Astrocyte of the spinal cord (primary cell): ENCODE measurements around the gene GRID1.
A peak's percentile ranks its signal among the peaks of the same experiment; 100 is the strongest.

ENCODE experiments used
- DNase-seq: peaks from one replicate; pipeline ENCODE4 v3.0.0; 2011; ENCODE audit warnings: low read depth, low spot score
- H3K4me3 ChIP-seq: 2 replicates; pipeline ENCODE4 v1.5.1; 2011; ENCODE audit warnings: low read depth, mild to moderate bottlenecking, low read length, moderate library complexity
- in situ Hi-C: cut with HindIII; loops from 2 replicates; pipeline ENCODE4 v1.10.0; 2017; ENCODE audit warnings: low sequenced_read_pairs
- TF ChIP-seq, protein P1 (sequence below): IDR thresholded peaks from 2 replicates; pipeline ENCODE4 v1.5.1; 2012; ENCODE audit warnings: low read depth, mild to moderate bottlenecking, low read length, inconsistent platforms

Gene GRID1

DNA sequence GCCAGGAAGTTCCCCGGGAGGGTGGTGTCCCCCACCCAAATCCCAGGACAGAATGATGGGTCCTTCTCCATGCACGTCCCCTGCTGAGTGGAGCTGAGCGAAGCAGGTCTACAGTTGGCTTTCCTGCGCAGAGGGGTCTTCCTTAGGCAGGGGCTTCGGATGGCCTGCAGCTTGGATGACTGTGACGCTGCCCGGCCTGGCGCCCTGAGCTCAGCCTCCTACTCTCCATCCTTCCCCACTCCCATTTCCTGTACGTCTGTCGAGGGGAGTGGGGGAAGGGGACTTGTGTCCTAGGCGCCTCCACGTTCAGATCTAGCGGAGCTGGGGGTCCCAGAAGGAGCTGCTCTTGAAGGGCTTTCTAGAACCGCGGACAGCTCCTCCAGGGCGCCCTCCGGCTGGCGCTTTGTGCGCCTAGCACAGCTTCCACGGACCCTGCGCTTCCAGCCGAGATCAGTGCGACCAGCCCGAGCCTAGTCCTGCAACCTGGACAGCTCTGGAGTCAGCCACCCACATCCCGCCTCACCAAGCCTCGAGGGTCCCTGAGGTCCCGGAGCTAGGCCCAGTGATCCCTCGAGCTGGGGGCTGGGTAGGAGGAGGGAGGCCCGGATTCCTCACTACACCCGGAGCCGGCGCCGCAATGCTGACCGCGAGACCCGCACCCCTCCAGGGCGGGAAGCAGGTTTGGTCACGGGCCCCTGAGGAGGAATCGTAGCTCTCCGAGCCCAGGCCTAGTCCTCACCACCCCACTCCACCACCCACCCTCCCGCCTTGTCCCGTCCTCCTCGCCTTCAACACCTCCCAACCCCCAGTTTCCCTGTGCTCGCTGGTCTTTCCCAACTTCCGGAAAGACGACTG is 1.9 kb downstream of the GRID1 start:
- in situ Hi-C loops, result no loop called here
- no peak for DNase-seq
- TF ChIP-seq, protein P1, sequence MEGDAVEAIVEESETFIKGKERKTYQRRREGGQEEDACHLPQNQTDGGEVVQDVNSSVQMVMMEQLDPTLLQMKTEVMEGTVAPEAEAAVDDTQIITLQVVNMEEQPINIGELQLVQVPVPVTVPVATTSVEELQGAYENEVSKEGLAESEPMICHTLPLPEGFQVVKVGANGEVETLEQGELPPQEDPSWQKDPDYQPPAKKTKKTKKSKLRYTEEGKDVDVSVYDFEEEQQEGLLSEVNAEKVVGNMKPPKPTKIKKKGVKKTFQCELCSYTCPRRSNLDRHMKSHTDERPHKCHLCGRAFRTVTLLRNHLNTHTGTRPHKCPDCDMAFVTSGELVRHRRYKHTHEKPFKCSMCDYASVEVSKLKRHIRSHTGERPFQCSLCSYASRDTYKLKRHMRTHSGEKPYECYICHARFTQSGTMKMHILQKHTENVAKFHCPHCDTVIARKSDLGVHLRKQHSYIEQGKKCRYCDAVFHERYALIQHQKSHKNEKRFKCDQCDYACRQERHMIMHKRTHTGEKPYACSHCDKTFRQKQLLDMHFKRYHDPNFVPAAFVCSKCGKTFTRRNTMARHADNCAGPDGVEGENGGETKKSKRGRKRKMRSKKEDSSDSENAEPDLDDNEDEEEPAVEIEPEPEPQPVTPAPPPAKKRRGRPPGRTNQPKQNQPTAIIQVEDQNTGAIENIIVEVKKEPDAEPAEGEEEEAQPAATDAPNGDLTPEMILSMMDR, result no peak

DNA sequence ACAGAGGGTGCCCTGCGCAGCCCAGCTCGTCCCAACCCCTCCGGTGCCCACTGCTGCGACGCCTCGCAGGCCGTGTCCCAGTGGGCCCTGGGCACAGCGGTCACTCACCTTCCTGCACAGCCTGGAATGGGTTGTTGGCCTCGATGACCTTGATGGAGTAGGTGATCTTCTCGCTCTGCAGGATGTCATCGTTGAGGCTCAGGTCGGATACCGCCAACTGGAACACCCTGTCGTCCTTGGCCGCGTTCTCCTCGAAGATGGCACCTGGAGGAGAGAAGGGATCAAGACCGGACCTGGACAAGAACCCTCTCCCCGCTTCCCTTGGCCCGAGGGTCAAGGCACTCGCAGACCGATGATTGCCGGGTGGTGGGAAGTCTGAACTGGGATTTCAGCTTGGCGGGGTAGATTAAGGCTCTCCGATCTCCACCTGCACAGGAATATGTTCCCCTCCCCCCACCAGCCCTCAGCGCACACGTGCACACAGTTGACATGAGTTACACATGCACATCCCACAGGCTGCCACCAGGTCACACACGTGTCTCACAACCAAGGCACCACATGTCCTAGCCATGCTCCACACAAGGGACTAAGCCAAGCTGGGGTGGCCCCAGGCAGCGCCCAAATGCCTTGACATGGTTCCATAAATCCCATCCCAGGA is 2.6 kb downstream of the GRID1 start:
- TF ChIP-seq, protein P1, result no peak
- in situ Hi-C loops, result no loop called here
- H3K4me3 ChIP-seq, result no peak overlapping the region
- DNase-seq, result no peak

More for the DNA sequence above, 1.9 kb downstream of the GRID1 start:
- H3K4me3 ChIP-seq, result no peak overlapping the region

DNA sequence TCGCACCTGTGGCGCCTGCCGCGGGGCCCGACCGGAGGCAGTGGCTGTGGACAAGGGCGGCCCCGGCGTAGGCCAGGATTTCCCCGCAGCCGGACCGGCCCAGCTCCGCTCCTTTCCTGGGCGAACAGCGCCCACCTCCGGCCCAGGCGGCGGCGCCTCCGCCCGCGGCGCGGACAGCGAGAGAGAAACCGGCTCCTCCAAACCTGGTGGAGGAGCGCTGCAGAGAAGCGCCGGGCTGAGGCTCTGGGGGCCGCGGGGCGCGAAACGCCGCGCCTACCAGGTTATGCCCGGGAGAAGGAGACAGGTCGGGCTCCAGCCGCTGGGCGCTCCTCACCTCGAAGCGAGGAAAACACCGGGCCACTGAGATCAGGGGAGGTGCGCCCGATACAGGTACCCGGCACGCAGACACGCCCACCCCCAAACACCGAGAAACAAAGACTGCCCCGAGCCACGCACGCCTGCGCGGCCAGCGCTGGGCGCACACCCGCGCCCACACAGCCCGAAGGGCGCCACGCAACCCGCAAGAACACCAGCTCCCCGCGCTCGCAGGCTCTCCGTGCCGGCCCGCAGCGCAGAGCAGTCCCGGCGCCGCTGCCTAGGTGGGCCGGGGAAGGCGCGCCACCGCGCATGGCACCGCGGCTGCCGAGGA is 3.3 kb downstream of the GRID1 start:
- no peak for DNase-seq
- H3K4me3 ChIP-seq, result no peak overlapping the region
- TF ChIP-seq, protein P1, result peak; percentile 18
- in situ Hi-C loops, result no loop called here

DNA sequence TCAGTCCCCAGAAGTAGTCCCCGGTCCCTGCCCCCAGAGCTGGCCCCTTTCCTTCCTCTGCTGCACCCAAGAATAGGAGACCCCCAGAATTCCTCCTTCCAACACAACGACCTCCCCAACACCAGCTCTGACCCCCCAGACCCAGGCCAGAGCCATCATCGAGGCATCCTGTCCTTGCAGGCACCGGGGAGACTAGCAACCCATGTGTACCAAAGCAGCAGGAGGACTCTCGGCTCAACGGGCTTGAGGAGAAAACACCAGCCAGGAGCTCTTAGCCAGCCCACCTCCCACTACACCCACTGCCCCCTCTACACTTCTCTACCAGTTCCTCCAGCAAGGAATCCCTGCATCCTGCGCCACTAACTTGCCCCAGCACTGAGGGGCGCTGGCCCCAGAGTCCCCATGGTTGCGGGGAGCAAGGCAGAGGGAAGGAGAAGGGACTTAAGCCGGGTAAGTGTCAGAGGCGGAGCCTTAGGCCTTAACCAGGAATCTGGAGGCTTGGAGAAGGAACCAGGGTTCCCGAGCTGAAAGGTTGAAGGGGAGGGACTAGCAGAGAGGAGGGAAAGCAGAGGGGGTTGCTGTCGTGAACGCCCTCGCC is 3.9 kb downstream of the GRID1 start:
- TF ChIP-seq, protein P1, result no peak
- H3K4me3 ChIP-seq, result no peak overlapping the region
- DNase-seq, result no peak
- in situ Hi-C loops, result no loop called here

DNA sequence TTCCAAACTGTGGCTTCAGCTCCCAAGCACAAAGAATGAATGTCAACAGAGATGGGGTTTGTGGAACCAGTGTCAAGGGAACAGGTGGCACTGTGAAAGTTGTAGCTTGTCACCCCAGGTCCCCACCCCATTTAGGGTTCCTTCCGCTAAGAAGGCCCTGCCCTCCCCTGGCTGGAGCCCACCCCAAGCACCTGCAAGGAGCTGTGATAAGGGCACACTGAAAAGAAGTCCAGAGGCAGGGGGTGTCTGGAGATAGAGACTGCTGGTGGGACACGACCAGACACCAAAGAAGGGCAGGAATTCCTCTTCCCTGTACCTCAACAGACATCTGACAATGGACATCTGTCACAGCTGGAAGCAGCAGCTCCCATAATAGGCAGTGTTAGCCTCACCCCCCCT is 4.5 kb downstream of the GRID1 start:
- in situ Hi-C loops, result no loop called here

More for the DNA sequence above, 4.5 kb downstream of the GRID1 start:
- H3K4me3 ChIP-seq, result no peak overlapping the region
- no peak for DNase-seq
- TF ChIP-seq, protein P1, result no peak
